HG03135 (cell line): Measurements from ENCODE around the gene SIX1.

Experiments used
- ATAC-seq: cut with Tn5 transposase; IDR thresholded peaks from one replicate; pipeline ENCODE4 v1.9.1; 2021; ENCODE audit warnings: mild to moderate bottlenecking, moderate library complexity; ENCODE audit not compliant: unreplicated experiment

The SIX1 gene

GRCh38 chr14:60596139-60596538, 53.1 kb downstream of the SIX1 start:
- no peak for ATAC-seq

- no peak for ATAC-seq
These were observed 55.2 kb downstream of the SIX1 start for GRCh38 chr14:60594062-60594461.
